ENCODE data around the gene CCL4.
A peak's percentile ranks its signal among the peaks of the same experiment; 100 is the strongest.

The CCL4 gene

GRCh38 chr17:36148559-36149295, 45.1 kb downstream of the CCL4 start:
- DNase-seq, result peak; percentile 79

GRCh38 chr17:36149296-36149820, 45.7 kb downstream of the CCL4 start:
- DNase-seq, result no peak

GRCh38 chr17:36151891-36152638, 48.4 kb downstream of the CCL4 start:
- no peak for DNase-seq

GRCh38 chr17:36152639-36153120, 49.1 kb downstream of the CCL4 start:
- no peak for DNase-seq

GRCh38 chr17:36153895-36154610, 50.4 kb downstream of the CCL4 start:
- DNase-seq, result no peak

Measured in stimulated activated CD4-positive, alpha-beta T cell treated with anti-CD3 and anti-CD28 coated beads, Interleukin-4, amount 100 ng/mL, for 24 hours (primary cell).